ENCODE data around the gene OLFML2B.
"Not testable (repeated sequence)": the region's sequence is repeated elsewhere in the genome, so short reads cannot be mapped to it uniquely, and the experiment has no call there.

Gene OLFML2B

DNA sequence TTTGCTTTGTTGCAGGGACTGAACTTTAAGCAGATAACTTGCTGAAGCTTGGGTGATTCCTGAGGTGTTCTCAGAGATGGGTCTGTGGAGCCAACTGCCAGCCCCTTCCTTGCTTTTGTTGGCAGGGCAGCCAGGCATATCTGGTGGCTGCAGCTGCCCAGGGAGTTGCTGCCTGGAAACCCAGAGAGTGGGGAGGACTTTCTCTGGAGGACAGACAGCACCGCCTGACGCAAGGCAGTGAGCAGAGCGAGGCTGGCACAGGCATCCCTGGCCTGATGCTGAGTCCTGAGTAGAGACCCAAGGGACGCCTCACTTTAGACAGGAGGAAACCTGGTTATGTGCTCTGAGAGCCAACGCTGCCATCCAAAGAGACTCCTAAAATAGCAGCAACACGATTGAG, 9.8 kb upstream of the OLFML2B start:
- DNase-seq, result no peak

- no peak for DNase-seq
Measured at GRCh38 chr1:162030759-162031280, 7.2 kb upstream of the OLFML2B start.

- no peak for DNase-seq
Measured at GRCh38 chr1:162029157-162029556, 5.5 kb upstream of the OLFML2B start.

- DNase-seq, result no peak
Measured at GRCh38 chr1:162028726-162029125, 5.1 kb upstream of the OLFML2B start.

DNA sequence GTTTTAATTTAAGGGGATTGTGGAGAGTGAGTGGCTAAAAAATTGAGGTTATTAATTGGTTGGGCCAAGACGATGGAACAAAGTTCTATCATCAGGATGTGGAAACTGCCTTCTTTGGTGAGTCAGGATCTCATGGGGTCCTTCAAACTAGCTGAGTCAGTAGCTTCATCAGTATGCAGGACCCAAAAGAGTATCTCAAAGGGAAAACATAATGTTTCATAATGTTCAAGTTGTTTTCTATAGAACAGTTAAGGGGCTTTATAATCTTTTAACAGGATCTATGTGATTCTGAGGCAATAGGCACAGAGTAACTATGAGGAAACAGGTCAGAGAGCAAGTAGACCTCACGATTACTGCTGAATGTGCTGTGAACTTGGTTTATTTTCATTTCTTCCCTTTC, 3.2 kb upstream of the OLFML2B start:
- DNase-seq, result no peak

DNA sequence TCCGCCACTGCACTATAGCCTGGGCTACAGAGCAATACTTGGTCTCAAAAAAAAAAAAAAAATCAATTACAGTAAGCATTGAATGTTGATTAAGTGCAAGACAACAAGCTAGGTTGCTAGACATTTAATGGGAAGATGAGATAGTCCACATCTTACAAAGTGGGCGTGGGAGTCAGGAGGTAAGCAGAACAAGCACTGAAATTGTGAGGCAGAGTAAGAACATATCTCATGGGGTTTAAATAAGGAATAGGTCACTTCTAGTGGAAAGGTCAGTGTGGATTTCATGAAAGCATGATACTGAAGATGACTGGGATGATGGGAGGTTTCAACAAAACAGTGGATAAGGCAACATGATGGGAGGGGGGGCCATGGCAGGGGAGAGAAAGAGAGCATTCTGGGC, 1.9 kb upstream of the OLFML2B start:
- no peak for DNase-seq

GRCh38 chr1:162023181-162023546, 505 bp downstream of the OLFML2B start:
- DNase-seq, result no peak

DNA sequence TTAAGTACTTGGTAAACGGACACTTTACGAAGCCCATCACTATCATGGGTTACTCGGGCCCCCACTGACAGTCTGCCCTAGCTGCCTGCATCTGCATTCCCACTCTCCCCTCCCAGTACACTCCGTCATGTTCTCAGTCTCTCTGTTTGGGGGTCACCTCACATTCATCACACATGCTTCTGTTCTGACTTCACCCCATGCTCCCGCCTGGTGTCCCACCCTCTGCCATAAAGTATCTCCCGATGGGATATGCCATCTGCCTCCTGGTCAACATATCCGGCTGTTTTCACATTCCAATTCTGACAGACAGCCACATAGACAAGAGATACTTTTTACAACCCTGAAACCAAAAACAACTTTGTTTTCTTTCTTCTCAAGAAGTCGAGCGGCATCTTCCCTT, 1.0 kb downstream of the OLFML2B start:
- no peak for DNase-seq

DNA sequence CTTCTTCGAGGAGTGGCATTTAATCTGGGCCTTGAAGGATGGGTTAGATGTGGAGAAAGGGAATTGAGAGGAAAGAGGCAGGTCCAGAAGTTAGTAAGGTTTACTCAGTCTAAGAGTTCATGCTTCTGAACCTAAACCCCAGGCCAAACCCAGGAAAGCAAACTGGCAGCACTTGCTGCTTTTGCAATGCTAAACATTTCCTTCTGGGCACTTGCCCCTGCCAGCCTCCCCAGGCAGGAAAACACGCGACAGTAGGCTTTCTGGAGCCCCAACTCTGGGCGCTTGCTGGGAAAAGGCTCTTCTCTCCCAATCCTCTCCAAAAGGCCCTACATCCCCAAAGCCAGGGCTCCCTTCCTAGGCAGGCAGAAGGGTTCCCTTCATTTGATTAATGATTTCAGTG, 2.5 kb downstream of the OLFML2B start:
- DNase-seq, result no peak

DNA sequence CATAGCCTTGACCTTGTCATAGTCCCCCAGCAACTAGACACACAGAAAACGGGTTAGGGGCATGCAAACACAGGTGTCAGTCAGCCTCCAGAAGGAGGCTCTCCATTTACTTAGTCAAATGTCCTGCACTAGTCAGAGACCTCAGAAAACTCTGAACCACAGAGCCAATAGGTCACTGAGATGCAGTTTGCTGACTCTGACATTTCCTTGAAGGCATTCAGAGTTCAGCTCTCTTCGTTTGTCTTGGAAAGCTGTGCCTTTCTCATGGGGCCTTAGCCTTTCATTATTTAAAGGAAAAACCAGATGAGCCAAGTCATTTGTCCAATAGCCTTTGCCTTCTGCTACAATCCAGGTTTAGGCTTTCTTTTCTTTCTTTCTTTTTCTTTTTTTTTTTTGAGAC, 3.5 kb downstream of the OLFML2B start:
- no peak for DNase-seq

- no peak for DNase-seq
Measured at GRCh38 chr1:162019446-162019845, 4.2 kb downstream of the OLFML2B start.

DNA sequence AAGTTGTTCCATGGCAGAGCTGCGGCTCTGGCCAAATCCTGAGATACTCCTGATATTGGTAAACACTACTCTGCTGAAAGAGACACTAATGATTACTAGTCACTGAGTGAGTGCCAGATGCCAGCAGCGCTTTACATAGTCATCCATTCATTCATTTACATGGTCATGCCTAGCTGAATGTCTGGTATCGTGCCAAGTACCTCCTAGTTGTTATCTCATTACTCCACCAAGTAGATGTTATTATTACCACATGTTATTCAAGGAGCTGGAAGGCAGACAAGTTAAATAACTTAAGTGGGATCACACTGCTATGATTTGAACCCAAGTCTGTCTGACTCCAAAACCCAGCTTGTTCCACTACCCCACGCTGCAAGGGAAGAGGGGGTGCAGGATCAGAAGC, 4.7 kb downstream of the OLFML2B start:
- no peak for DNase-seq

GRCh38 chr1:162018418-162018817, 5.3 kb downstream of the OLFML2B start:
- DNase-seq, result no peak

- not testable (repeated sequence) for DNase-seq
Measured at GRCh38 chr1:162017791-162018190, 5.9 kb downstream of the OLFML2B start.

GRCh38 chr1:162016631-162017030, 7.0 kb downstream of the OLFML2B start:
- DNase-seq, result no peak

DNA sequence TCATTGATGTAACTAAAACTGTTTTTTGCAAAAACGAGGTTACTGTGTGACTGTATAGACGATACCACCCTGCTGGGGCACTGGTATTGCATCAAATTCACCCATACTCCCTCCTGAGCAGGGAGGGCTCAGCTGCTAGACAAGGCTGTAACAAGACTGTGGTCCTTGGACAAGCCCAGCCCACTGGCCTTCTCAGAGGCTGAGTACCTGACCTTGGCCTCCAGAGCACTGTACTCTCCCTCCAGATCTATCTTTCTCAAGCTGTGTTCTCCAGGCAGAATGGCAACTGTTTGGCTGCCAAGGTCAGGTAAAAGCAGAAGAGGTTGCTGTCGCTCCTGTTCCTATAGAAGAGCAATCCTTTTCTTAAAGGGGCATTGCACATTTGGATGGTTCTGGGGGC, 8.5 kb downstream of the OLFML2B start:
- no peak for DNase-seq

DNA sequence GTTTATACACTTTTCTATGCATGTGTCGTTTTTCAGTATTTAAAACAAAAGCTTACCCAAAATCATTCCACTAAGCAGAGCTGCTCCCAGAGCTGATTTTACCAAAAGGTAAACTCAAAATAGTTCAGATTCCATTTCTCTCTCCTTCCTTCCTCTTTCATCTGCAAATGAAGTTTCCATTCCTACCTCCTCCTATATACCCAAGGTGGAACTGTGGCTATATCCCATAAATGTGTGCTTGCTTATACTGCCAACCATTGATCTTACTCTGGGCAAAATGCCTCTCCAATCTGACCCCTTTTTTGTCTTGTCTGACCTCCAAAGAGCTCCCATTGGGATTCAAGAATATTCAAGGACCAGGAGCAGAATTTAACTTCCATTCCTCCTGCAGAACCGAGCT, 9.5 kb downstream of the OLFML2B start:
- no peak for DNase-seq

GRCh38 chr1:162013289-162013688, 10.4 kb downstream of the OLFML2B start:
- no peak for DNase-seq

DNA sequence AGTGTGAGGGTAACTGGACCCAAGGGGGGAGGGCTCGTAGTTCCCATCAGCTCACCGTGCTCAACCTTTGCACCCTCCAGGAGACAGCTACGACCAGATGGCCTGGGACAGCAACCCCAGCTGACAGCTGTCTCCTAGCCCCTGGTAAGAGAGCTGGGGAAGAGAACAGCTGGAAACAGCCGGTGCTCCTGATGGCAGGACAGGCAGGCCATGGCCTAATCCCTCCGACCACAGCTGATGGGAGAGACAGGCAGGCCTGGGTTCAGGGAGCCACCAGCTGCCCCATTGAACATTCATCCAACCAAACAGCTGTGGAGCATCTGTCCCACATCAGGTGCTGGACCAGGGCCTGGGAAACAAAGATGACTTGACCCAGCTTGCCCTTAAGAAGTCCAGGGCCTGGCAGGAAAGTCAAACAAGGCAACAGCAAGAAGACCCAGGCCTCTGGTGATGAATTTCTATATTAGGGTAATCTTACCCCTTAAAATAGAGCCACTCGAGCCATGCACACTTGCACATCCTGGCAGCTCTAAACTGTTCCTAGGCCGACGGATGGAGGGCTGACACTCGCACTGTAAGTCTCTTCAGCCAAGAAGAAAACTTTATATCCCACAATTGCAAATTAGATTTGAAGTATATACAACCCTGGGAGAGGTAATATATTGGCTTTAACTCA, 12.2 kb downstream of the OLFML2B start:
- no peak for DNase-seq

DNA sequence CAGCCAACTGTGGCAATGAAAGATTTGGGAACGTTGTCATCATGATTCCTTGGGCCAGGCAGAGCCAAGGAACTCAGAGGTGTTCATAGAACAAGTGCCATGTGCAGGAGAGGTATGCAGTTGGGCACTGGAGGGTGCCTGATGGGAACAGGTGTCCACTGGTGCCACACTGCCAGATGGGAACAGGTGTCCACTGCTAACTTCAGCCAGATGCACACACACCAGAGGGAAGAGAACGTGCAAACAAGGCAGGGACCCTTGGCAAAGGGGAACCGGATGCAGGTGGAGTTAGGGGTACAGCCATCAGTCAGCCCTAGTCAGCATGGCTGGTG, 13.5 kb downstream of the OLFML2B start:
- no peak for DNase-seq

- DNase-seq, result no peak
Measured at GRCh38 chr1:162009501-162010174, 14.0 kb downstream of the OLFML2B start.

DNA sequence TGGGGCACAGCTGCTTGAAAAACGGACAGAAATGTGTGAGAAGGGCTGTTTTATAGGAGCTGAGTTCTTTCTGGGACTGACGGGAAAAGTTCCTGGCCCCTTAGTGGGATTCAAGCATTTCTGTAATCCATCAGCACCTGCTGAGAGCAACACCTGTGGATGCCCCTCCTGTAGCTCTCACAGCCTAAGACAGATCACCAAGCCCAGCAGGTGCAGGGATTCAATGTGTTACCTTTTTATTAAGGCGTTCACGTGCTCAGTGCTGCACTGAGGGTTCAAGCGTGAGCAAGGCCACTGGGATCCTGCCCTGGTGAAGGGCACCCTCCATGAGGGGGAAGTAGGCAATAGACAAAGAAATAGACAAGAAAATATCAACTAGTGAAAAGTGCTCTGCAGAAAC, 14.9 kb downstream of the OLFML2B start:
- no peak for DNase-seq

DNA sequence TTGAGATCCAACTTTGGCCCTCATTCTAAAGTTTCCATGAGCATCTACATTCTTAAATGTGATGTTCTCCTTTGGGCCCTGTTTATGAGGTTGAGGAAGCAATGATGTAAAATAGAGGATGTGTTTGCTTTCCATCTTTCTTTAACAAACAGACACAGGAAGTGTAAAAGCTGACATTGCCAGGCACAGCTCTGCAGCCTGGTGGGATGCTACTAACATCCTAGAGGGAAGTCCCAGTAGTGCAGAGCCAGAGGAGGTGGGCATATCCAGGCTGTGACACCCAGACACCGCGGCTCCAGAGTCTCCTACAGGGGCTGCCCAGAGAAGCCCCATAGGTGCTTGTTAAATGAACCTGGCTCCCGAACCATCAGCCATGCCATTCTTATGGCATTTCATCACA, 16.2 kb downstream of the OLFML2B start:
- no peak for DNase-seq

- DNase-seq, result no peak
Measured at GRCh38 chr1:162006081-162006480, 17.6 kb downstream of the OLFML2B start.

DNA sequence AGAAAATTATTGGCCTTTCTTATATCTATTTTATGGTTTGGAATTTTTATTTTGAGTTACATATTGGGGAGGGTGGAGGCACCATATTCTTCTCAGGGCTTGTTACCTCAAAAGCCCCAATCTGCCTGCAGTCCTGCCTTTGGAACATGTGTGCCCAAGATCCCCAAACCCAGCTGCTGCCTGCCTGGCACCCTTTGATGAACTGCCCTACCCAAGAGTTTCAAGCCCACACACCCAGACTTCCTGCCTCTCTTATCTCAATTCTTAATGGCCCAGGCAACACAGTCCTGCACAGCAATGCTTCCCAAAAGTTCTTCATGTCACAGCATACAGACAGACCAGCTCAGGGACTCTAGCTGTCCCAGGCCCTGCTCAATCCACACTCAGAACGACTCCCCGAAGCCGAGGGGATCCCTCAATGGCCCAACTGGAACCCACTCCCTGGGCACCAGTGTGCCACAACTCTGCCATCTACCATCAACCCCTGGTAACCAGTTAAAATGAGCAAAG, 19.2 kb downstream of the OLFML2B start:
- DNase-seq, result no peak
